GM12891 (cell line): ENCODE measurements around the gene CD244. TPM values are rescaled to one million over a fixed set of nuclear protein-coding genes. Genes with fewer than 3 reads are reported as not detected.
"Not testable (repeated sequence)": the region's sequence is repeated elsewhere in the genome, so short reads cannot be mapped to it uniquely, and the experiment has no call there.

Experiments used
- DNase-seq: peaks from one replicate; pipeline ENCODE4 v3.0.0; 2011; ENCODE audit warnings: low spot score; ENCODE audit not compliant: insufficient read length
- FAIRE-seq: peaks from 2 replicates; lab custom pipeline; 2011; peaks lifted over from hg19 to GRCh38; lab: Jason Lieb, UNC
- PAX5 ChIP-seq: IDR thresholded peaks from 2 replicates; pipeline ENCODE4 v1.6.1; 2011; ENCODE audit warnings: low read length, moderate library complexity, mild to moderate bottlenecking; ENCODE audit not compliant: insufficient read depth, severe bottlenecking
- POLR2A ChIP-seq: IDR thresholded peaks from 2 replicates; pipeline ENCODE4 v1.6.1; 2011; ENCODE audit warnings: low read depth, low read length, control low read depth
- POLR2AphosphoS5 ChIP-seq: IDR thresholded peaks from 2 replicates; pipeline ENCODE4 v1.6.1; 2011; ENCODE audit warnings: low read depth, low read length, control low read depth
- POU2F2 ChIP-seq: IDR thresholded peaks from 2 replicates; pipeline ENCODE4 v1.6.1; 2011; ENCODE audit warnings: low read depth, mild to moderate bottlenecking, control low read depth, low read length, moderate library complexity
- SPI1 ChIP-seq: IDR thresholded peaks from 2 replicates; pipeline ENCODE4 v1.6.1; 2011; ENCODE audit warnings: low read depth, low read length, control low read depth
- TAF1 ChIP-seq: IDR thresholded peaks from 2 replicates; pipeline ENCODE4 v1.6.1; 2011; ENCODE audit warnings: low read depth, low read length, control low read depth
- polyA plus RNA-seq: library from polyadenylated mRNA; unstranded; fragments of >200 nt; gene quantifications from one replicate; pipeline ENCODE4 v1.2.1, GENCODE V29; 2012; ENCODE audit warnings: low read depth, missing spikeins, inconsistent platforms; ENCODE audit not compliant: missing spikeins

The CD244 gene, protein sequence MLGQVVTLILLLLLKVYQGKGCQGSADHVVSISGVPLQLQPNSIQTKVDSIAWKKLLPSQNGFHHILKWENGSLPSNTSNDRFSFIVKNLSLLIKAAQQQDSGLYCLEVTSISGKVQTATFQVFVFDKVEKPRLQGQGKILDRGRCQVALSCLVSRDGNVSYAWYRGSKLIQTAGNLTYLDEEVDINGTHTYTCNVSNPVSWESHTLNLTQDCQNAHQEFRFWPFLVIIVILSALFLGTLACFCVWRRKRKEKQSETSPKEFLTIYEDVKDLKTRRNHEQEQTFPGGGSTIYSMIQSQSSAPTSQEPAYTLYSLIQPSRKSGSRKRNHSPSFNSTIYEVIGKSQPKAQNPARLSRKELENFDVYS
- polyA plus RNA-seq, result 2.8 TPM

DNA sequence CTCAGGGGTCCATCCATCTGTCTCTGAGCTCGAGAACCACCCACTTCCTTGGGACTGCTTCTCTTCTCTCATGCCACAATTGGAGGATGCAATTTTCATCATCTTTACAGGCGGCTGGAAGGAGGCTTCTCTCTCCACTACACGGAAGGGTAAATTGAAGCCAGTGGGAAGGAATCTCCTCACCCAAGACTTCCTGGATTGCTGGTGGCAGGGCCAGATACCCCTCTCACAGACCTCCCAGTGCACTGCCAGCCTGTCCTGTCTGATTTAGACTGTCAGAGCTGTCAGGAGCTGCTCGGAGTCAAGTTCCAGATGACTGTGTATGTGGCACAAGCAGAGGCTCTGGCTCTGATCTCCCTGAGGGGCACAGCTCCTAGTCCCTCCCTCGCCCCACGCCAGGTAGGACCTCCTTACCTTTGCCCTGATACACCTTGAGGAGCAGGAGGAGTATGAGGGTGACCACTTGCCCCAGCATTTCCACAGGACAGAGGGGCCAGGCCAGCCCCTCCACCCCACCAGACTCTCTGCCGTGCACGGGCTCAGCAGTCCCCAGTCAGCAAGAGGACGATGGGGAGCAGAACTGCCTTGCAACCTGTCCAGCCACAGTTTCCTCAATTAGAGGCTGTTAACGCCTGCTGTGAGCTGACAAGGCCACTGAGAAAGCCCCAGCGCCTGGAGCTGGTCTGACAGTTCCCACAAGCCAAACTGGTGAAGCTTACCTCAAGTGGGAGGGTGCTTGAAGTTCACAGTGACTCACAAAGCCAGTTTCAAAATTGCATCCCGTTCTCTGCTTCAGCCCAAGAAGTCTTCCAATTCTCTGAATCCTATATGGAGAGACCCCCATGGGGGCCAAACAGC is at the start of gene CD244:
Gene CD244 (minus strand): TSS at position 685 of the 858 bp plus-strand sequence. CDS start 210 bp downstream, at position 475.
- FAIRE-seq, result peak; percentile 91
- TF ChIP-seq POLR2A (no peak), SPI1 (no peak), TAF1 (no peak), POU2F2 (no peak), PAX5 (no peak), POLR2AphosphoS5 (no peak)
- no peak for DNase-seq

DNA sequence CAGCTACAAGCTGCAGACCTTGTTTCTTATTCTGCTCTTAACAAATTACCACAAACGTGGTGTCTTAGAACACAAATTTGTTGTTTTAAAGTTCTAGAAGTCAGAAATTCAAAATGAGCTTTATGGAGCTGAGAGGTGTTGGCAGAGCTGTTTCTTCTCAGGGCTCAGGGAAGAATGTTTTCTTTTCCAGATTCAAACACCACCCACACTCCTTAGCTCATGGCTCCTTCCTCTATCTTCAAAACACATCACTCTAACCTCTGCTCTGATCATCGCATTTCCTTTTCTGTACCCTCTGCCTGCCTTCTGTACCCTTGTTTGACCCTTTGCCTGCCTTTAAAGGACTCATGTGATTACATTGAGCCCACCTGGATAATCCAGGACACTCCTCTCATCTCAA is 49.2 kb upstream of the CD244 start:
- DNase-seq (no peak), FAIRE-seq (no peak)

DNA sequence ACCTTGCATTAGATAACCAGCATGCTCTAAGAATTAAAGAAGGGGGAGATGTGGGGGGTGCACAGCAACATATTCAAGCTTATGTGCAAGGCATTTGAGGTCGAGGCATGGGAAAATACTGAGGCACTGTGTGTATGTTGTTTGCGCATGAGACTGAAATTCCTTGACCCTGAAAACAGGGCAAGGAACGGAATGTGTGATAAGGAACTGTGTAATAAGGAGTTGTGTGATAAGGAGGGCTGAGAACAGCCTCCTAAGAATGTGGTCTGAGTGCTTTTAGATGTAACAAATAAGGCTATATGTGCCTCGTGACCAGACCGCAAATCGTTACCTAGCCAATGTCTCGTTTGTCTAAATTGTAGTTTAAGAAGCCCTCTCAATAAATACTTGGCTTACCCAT is 48.8 kb upstream of the CD244 start:
- FAIRE-seq (no peak), DNase-seq (no peak)
- TF ChIP-seq PAX5, result no peak
- no peak for TF ChIP-seq POLR2AphosphoS5
- TF ChIP-seq POU2F2, result no peak
- TF ChIP-seq POLR2A, result no peak
- TF ChIP-seq SPI1, result no peak
- no peak for TF ChIP-seq TAF1

More for the DNA sequence above, 49.2 kb upstream of the CD244 start:
- TF ChIP-seq SPI1 (no peak), POLR2AphosphoS5 (no peak), POU2F2 (no peak), TAF1 (no peak), PAX5 (no peak), POLR2A (no peak)

GRCh38 chr1:160910170-160910750 is 47.6 kb upstream of the CD244 start:
- TF ChIP-seq POU2F2, result no peak
- no peak for TF ChIP-seq POLR2AphosphoS5
- no peak for TF ChIP-seq TAF1
- no peak for TF ChIP-seq SPI1
- TF ChIP-seq PAX5, result no peak
- no peak for TF ChIP-seq POLR2A
- FAIRE-seq, result no peak
- DNase-seq, result no peak

DNA sequence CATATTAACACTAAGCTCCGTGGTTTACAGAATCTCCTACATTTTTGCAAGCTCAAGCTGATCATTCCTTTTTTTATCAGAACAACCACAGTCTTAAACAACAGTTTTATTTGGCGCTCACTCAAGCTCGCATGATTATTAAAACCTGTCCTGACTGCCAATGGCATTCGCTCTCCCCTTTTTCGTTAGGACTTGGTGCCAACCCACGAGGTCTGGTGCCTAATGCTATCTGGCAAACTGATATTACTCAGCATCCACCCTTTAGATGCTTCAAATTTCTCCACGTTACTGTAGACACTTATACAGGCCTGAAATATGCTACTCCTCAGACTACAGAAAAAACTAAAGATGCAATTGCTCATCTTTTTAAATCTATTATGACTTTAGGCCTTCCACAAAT is 45.3 kb upstream of the CD244 start:
- TF ChIP-seq POU2F2, result no peak
- TF ChIP-seq POLR2AphosphoS5, result no peak
- TF ChIP-seq POLR2A, result no peak
- no peak for TF ChIP-seq TAF1
- TF ChIP-seq PAX5, result no peak
- no peak for TF ChIP-seq SPI1
- no peak for DNase-seq
- no peak for FAIRE-seq

- DNase-seq, result no peak
- no peak for FAIRE-seq
- TF ChIP-seq PAX5 (no peak), POLR2AphosphoS5 (no peak), POU2F2 (no peak), TAF1 (no peak), POLR2A (no peak), SPI1 (no peak)
These were observed 42.9 kb upstream of the CD244 start for GRCh38 chr1:160905617-160905989.

GRCh38 chr1:160904783-160905616 is 42.3 kb upstream of the CD244 start:
- TF ChIP-seq PAX5 (no peak), POU2F2 (no peak), POLR2AphosphoS5 (no peak), SPI1 (no peak), POLR2A (no peak), TAF1 (no peak)
- no peak for DNase-seq
- FAIRE-seq, result no peak

DNA sequence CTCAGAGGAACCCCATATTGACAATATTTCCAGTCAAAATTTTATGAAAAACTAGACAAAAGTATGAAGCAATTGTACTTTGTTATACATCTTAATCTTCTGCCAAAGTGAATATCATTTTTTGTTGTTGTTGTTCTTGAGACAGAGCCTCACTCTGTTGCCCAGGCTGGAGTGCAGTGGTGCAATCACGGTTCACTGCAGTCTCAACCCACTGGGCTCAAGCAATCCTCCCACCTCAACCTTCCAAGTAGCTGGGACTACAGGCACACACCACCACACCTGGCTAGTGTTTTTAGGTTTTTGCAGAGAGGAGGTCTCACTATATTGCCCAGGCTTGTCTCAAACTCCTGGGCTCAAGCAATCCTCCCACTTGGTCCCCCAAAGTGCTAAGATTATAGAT is 39.6 kb upstream of the CD244 start:
- DNase-seq, FAIRE-seq: not testable (repeated sequence)

- no peak for TF ChIP-seq TAF1
- no peak for TF ChIP-seq POLR2A
- no peak for TF ChIP-seq SPI1
- TF ChIP-seq POU2F2, result no peak
- no peak for TF ChIP-seq PAX5
- no peak for TF ChIP-seq POLR2AphosphoS5
- no peak for FAIRE-seq
- no peak for DNase-seq
These were observed 39.1 kb upstream of the CD244 start for GRCh38 chr1:160901768-160902167.

DNA sequence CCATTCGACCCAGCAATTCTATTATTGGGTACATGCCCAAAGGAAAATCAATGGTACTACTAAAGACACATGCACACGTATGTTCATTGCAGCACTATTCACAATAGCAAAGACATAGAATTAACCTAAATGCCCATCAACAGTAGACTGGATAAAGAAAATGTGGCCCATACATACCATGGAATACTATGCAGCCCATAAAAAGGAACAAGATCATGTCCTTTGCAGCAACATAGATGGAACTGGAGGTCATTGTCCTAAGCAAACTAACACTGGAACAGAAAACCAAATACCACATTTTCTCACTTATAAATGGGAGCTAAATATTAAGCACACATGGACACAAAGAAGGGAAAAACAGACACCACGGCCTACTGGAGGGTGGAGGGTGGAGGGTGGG is 38.0 kb upstream of the CD244 start:
- FAIRE-seq, DNase-seq: not testable (repeated sequence)

GRCh38 chr1:160894368-160895135 is 31.9 kb upstream of the CD244 start:
- not testable (repeated sequence) for DNase-seq, FAIRE-seq
